Effector CD8-positive, alpha-beta T cell (primary cell): Measurements from ENCODE around the gene ZNF436.
"Not testable (repeated sequence)": the region's sequence is repeated elsewhere in the genome, so short reads cannot be mapped to it uniquely, and the experiment has no call there.

ENCODE experiments used
- DNase-seq: peaks from one replicate; lab custom pipeline; 2025; lab: John Stamatoyannopoulos, UW

The ZNF436 gene

DNA sequence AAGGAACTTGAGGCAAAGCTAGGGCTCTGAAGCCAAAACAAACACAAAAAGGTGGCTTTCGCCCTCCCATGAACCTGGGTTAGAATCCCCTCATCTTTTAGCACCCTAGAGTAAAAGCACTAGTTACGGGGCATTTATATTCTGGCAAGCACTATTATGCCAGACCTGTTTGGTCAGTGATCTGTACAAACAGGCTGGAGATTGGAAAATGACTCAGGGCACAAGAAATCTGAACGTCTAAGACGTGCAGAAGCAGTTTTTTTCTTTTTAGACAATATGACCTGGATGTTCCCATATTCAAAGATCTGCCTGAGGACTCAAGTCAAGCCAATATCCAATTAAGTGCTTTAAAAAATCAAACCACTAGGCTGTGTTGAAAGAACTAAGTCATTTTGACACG, 3.0 kb downstream of the ZNF436 start:
- DNase-seq: no peak

DNA sequence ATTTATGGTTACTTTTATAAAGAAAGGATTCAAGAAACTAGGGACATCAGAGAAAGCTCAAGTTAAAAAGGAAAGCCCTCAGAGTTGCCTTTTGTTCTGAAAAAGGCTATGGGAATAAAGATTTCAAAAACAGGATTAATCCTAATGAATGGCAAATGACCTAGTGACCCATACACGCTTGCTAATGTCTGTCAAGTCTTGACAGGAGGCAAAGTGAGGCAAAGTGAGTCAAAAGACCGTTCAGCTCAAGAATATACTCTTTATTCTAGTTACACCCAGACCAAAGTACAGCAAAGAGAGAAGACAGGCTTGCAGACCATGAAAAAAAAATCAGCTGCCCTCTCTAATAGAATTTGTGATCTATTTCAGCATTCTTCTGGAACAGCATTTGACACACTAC, 3.5 kb downstream of the ZNF436 start:
- DNase-seq: no peak

DNA sequence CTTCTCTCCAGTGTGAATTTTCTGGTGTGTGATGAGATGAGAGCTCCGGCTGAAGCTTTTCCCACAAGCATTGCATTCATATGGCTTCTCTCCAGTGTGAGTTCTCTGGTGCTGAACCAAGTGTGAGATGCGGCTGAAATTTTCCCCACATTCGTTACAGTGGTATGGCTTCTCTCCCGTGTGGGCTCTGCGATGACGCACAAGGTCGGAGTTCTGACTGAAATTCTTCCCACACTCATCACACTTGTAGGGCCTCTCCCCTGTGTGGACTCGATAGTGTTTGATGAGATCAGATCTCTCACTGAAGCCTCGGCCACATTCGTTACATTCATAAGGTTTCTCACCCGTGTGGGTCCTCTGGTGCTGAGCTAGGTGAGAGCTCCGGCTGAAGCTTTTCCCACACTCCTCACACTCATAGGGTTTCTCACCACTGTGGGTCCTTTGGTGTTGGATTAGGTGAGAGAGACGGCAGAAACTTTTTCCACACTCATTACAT, 7.4 kb downstream of the ZNF436 start:
- DNase-seq: no peak

DNA sequence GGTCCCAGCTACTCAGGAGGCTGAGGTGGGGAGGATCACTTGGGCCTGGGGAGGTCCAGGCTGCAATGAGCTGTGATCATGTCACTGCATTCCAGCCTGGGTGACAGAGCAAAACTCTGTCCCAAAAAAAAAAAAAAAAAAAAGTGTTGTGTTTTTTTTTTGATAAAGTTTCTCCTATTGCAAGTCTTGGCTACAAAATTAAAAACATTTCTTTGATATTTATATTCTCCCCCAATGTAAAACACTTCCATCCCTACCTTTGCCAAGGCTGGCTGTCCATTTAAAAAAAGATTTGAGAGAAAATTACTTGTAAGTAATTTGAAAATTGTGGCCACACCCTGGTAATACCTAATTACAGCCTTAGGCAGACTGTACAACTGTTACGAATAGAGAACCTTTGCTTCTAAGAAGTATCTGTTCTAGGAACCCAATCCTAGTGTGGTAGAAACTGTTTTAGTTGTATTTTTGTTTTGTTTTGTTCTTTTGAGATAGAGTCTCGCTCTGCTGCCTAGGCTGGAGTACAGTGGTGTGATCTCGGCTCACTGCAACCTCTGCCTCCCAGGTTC, 11.2 kb downstream of the ZNF436 start:
- no peak for DNase-seq

DNA sequence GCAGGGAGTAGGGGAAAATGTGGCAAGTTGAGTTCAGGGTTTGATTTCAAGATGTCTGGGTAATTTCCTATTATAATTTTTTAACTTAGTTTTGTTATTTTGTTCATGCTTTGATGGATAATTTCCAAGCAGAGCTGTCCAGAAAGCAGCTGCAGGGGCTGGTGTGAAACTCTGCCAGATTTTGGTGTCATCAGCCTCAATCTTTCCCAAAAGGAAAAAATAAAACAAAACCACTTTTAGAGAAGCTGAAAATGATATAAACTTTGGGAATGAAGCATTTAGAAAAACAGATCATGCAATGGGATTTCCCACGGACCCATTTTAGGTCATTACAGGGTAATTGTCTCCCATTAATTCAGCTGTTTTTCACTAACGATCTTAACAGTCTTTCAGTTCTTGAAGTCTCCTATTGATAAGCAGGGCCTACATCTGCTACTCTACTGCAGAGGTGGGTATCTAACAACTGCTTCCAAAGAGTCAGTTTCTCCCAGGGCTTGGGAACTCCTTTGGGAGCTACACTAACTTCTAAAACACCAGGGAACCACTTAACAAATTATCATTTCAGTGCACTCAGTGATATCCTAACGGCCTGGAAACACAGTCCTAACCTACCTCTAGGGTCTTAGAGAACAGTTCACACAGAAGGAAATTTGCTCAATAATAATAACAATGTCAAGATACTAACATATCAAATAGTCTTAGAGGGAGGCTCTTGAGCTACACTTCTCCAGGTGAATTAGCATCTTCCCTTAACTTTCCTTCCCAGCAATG, 12.3 kb downstream of the ZNF436 start:
- no peak for DNase-seq

DNA sequence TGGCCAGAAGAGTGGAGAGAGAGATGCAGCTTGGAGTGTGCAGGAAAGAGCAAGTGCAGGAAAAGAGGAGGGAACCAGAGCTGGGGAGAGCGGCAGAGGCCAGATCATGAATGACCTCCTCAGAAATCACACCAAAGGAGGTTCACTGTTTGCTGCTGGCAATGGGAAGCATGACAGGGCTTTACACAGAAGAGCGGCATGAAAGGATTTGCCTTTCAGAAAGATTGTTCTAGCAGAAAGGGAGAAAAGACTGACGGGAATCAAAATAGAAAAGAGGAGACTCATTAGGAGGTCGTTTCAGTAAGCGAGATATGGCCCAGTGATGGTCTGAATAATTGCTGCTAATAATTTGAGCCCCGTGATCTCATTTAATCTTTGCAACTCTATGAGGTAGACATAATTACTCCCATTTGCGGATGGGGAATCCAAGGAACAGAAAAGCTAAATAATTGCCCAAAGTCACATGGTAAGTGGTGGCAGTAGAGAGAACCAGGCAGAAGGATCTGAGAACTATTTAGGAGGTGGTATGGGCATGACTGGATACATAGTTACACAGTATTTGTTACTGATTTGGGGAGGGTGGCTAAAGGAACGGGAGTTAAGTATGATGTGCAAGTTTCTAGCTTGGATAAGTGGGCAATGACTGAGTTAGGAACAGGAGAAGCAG, 13.0 kb downstream of the ZNF436 start:
- DNase-seq: no peak

DNA sequence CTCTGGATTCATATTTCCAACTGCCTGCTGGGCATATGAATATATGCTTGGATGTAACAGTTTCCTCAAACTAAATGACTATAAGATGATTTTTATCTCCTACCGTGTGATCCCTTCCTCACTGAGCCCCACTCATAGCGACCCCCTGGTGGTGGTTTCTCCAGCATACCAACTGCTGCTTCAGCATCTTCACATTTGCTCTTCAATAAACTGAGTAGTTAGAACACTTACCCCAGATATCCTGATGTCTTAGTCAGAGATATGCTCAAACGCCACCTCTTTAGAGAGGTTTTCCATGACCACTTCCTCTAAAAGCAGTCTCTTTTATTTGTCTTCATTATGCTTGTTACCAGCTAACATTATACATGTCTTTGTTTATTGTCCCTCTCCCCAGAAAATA, 15.4 kb downstream of the ZNF436 start:
- DNase-seq: no peak

DNA sequence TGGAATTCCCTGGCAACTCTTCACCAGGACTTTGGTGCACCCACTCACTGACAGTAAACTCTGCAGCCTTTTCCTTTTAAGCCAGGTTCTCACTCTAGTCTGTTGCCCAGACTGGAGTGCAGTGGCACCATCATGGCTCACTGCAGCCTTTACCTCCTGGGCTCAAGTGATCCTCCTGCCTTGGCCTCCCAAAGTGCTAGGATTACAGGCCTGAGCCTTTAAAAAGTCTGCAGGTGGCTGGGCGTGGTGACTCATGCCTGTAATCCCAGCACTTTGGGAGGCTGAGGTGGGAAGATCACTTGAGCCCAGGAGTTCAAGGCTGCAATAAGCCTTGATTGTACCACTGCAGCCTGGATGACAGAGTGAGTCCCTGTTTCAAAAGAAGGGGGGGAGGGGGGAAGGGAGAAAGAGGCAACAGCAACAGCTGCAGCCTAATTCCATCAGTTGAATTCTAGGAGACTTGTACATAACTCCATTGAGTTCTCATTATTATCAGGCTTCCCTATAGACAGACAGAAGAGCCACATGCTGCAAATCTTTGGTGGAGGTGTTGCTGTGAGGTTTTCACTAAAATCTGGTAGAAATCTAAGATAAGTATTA, 17.4 kb downstream of the ZNF436 start:
- DNase-seq: no peak

DNA sequence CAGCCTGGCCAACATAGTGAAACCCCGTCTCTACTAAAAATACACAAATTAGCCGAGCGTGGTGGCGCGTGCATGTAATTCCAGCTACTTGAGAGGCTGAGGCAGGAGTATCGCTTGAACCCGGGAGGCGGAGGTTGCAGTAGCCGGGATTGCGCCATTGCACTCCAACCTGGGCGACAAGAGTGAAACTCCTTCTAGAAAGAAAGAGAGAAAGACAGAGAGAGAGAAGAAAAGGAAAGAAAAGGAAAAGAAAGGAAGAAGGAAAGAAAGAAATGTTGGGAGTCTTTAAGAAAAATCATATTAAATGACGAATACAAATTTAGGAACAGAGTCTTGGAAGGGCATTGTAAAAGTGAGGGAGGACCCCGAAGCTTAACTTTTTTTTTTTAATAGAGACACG, 23.7 kb downstream of the ZNF436 start:
- no peak for DNase-seq

DNA sequence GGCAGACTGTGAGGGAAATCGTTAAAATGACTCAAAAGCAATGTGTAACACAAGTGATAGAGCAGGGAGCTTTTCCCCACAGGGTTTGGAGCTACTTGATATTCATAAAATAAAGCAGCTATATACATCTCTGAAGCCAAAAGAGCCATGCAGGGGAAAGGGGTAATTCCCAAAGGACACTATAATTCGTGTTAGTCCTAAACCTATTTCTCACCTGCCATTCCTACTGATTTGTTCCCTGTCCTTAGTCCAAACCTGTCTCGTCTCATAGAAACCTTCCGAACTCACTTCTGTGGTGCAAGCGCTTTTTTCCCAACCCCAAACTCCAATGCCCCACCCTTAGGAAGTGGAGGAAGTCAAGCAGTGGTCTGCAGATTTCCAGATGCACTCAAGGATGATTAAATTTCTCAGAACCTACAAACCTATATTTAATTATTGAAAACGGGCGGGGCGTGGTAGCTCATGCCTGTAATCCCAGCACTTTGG, 24.6 kb downstream of the ZNF436 start:
- DNase-seq: no peak

DNA sequence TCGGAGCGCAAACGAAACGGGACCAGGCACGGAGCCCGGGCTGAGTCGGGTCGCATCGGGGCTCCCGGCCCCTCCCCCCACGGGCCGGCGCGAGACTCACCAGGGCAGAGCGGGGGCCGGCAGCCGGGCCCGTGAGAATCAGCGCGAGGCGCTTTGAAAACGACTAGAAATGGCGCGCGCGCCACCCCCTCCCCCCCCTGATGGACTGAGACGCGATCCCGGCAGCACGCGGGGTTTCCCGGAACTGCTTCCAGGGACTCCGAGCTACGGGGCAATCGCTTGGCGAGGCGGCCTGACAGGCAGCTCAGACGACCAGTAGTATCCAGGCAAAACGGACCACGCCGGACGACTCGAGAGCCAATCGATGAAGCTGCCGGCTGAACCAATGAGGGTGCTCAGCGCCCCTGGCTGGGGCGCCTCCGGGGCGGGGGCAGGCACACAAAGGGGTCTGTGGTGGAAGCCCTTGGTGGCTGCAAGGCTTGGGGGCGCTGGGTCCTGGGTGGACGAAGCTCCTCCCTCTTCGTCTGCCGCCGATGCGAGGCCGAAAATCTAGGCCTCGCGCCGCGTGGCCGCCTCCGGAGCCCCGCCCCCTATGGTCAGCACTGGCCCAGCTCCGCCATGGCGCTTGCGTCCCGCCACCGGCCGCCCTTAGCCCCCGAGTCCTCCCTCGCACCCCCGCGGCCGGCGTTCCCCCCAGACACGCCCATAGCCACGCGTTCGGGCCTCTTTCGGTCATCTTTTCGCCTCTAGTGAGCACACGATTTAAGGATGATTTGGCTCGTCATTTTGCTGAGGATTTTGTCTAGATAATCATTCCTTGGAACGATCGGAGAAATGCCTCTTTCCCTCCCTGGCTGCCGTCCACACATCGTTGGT, 25.3 kb downstream of the ZNF436 start, which contains the start of gene HNRNPR:
TSS of gene HNRNPR (minus strand) at position 174 of the 876 bp plus-strand sequence. CDS start 3,276 bp downstream, outside the sequence.
- peak; percentile 98 for DNase-seq

DNA sequence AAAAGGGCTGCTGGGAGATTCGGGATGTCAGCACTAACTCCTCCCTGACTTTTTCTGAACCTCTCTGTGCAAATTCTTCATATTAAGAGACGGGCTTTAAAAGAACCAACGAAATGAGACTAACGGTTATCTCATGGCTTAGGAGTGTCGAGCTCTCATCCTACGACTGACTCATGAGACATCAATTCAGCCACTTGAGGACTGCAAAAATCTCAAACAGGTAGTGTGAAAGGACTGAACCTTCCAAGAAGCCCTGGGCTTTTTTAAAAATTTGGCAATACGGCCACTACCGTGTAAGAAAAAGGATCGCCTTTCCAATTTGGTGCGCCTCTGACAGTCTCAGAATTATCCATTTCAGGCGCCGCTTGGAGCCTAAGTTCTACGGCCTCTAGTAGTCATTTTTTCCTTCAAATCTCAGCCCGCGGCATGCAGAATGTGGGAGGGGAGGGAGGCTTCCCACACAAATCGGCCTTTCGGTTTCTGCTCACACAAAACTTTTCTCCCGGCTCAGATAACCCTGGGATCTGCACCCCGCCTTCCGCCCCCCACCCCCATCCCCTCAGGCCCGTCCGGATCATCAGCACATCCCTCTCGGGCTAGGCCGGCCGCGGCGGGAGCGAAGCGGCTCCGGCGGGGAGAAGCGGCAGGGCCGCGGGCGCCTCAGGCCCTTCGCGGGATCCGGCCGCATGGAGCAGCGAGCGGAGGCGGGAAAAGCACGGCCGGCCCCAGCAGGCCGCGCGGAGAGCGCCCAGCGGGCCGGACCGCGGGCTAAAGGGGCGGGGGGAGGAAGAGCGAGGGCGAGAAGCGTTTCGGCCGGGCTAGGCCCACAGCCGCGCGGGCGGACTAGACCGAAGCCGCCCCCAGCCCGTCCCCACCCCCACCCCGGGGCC, 26.2 kb downstream of the ZNF436 start:
- DNase-seq: no peak

DNA sequence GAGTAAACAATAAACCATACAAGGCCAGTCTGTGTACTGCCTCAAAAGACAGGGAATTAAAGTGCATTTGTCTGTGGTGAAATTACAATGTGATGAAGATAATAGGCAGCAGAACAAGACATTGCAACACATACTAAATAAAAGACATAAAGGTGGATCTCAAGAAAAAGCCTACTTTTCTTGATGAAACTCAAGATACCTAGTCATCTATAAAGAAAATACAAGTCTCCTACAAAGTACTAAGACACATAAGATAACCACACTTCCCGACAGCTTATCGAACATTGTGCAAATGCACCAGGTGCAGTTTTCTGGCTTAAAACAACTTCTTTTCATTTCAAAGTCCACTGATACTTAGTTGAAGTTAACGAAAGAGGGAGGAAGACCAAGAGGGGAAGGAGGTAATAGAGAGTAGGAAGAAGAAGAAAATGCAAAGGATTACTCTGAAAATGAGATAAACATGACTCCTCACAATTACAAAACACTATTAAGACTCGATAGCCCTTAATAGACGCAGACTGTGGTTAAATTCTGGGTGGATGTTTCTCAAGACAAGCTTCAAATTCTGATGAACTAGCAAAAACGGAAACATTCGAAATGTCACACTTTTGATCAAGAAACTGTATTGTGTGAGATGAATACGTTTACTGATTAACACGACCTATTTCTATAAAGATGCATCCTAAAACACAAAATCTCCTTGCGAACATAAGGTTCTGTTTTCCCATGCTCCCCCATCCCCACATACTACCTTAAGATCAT, 27.5 kb downstream of the ZNF436 start:
- no peak for DNase-seq

DNA sequence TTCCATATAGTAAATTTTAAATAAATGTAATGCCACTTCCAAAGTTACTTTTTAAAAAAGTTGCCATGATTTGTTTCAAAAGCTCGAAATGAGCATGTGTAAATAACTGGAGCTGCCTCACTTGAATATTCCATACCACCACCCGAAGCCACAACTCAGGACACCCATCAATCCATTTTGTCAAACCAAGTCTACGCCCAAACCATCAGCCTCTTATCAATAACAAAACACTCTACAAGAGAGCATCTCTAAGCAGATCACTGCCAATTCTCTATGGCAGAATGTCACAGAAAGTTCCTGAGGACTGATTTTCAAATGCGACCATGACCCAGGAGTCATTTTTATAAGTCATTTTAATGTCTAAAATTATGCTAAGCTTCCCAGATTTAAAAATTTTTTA, 30.0 kb downstream of the ZNF436 start:
- no peak for DNase-seq

DNA sequence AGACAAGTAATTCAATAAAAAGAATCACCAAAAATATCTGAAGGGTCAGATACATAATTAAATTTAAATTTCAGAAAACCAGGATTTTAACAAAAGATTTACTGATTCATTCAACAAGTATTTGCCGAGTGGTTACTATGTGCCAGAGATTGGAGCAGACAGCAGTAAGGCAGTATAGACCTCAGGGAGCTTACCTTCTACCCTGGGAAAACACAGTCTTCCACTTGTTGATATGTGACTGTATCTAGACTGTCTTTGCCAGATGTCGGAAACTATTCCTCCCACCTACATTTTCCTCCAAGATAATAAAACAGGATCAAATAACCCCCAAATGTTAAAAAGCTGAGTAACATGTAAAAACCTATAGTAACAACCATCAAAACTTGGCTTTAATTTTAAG, 31.8 kb downstream of the ZNF436 start:
- DNase-seq: no peak

DNA sequence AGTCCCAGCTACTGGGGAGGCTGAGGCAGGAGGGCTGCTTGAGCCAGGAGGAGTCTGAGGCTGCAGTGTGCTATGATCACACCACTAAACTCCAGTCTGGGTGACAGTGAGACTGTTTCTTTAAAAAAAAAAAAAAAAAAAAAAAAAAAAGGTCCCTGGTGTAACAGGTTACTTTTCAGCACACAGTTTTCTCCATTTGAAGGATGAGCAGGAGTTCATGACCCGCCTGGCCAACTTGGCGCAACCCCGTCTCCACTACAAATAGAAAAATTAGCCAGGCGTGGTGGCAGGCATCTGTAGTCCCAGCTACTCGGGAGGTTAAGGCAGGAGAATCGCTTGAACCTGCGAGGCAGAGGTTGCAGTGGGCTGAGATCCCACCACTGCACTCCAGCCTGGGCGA, 37.9 kb downstream of the ZNF436 start:
- no peak for DNase-seq

DNA sequence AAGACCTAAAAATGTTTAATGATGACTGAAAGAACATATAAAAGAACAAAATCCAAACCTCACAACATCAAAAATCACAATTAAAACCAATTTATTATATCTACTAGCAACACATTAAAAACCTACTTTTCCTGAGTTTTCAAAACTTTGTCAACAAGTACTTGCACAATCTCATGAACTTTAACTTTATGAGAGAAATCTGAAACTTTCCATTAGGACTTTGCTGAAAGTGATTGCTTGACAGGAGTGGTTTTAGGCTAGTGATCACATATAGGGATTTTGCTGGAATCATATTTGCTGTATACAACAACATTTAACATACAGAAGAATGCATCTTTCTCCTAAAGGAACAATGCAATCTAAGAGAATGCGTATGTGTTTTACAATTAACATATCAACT, 38.8 kb downstream of the ZNF436 start:
- no peak for DNase-seq

DNA sequence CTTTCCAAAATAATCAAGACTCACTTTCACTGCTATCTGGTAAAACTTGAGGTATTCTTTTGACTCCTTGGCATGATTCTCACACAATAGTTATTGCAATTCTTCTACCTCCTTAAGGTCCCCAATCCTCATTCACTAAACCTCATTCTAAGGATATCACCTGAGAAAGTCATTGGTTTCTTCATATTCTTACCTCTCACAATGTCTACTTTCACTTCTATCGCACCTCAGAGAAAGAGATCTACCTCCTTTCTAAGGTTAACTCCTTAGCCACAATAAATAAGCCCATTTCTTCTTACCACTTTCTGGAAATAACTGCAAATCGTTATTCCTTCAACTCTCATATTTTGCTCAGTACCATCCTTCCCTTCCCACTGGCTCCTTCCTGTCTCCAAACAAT, 44.2 kb downstream of the ZNF436 start:
- DNase-seq: no peak

DNA sequence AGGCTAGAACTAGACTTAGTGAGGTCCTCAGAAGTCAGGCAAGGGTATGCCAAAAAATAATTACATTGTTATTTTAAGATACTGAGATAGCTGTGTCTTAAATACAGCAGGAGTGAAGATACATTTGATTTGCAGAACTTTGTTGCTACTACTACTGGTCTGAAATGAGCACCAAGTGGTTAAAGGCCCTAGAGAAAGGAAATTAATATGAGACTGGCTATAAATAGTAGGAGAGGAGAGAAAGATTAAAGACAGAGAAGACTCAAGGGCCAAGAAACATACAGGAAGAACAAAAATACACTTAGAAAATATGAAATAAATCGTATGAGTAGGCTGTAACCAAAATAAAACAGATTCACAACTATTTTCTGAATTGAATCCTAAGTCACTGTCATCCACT, 46.9 kb downstream of the ZNF436 start:
- DNase-seq: no peak

DNA sequence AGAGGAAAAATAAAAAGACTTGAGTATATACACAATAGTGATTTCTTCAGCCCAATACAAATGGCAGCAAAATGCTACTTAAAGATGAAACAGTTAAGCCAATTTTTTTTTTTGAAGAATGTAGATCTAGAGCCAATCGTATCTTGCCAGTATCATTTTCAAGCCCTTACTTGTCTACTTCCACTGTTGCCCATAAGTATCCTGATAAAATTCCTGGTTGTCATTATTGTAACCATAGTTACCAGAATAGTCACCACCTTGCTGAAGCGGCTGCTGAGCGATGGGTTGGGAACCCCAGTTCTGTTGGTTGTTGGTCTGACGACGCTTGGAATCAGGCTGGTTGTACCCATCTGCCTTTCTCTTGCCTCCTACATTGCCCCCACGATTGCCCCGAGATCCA, 59.4 kb downstream of the ZNF436 start:
- not testable (repeated sequence) for DNase-seq
